Inflammatory macrophage treated with lipopolysaccharide for 1 hour (primary cell): ENCODE data around the gene C1orf216.
"Not testable (repeated sequence)": the region's sequence is repeated elsewhere in the genome, so short reads cannot be mapped to it uniquely, and the experiment has no call there.

ENCODE experiments used
- DNase-seq, 2 donors: peaks; one replicate each; pipeline ENCODE4 v3.0.0-alpha.2; 2020 to 2022

The C1orf216 gene

DNA sequence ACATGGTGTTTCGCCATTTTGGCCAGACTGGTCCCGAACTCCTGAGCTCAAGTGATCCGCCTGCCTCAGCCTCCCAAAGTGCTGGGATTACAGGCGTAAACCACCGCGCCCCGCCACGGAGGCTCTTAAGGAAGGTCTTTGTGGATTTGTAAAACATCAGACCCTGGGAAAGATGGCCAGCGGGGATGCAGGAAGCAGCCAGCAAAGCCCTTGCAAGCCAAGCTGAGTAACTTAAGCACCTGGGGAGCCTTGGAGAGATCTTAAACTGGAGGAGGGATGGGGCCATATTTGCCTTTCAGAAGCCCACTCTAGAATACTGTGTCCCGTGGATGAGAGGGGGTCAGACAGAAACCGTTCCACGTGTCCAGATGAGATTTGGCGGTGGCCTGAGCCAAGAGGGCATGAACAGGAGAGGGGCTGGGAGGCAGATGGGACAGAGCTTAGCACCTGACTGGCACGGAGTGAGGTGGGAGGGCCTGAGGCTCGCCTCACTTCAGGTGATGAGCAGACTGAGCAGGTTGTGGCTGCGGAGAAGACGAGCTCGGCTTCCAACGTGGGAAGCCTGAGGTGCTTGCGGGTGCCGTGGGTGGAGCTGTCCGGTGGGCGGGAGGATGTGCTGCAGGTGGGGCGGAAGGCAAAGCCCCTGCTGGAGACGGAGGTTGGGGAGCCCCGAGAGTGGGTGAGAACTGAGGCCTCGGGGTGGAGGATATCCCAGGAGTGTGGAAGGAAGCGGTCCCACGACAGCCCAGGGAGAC is 11.7 kb downstream of the C1orf216 start:
- no peak for DNase-seq

DNA sequence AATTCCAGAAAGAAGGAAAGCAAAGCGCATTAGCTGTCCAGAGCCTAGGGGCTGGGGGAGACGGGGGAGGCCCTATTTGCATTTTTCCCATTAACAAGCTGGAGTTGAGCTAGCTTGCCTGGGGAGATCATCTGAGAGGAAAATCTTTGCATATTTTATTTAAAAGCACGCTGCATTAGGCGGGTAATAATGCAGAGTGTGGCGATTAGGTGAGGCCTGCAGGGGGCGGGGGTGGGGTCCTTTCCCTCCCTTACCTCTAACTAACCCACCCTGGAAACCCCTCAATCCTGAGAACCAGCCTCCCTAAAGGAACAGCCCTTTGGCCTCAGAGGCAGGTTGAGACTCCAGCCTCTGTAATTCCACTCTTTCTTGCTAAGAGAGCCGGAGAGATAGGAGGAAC is 16.2 kb downstream of the C1orf216 start:
- no peak for DNase-seq

- not testable (repeated sequence) for DNase-seq
Measured at GRCh38 chr1:35699152-35699551, 19.5 kb downstream of the C1orf216 start.

- no peak for DNase-seq
Measured at GRCh38 chr1:35692317-35692716, 26.4 kb downstream of the C1orf216 start.

GRCh38 chr1:35691571-35692220 is 27.0 kb downstream of the C1orf216 start:
- no peak for DNase-seq

GRCh38 chr1:35691080-35691479 is 27.6 kb downstream of the C1orf216 start:
- no peak for DNase-seq

DNA sequence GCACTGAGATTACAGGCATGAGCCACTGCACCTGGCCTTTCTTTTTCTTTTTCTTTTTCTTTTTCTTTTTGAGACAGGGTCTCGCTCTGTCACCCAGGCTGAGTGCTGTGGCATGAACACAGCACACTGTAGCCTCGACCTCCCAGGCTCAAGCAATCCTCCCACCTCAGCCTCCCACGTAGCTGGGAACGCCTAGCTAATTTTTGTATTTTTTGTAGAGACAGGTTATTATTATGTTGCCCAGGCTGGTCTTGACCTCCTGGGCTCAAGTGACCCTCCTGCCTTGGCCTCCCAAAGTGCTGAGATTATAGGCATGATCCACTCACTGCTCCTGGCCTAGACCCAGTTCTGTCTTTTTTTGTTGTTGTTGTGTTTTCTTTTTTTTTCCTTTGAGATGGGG is 28.6 kb downstream of the C1orf216 start:
- DNase-seq = not testable (repeated sequence)

DNA sequence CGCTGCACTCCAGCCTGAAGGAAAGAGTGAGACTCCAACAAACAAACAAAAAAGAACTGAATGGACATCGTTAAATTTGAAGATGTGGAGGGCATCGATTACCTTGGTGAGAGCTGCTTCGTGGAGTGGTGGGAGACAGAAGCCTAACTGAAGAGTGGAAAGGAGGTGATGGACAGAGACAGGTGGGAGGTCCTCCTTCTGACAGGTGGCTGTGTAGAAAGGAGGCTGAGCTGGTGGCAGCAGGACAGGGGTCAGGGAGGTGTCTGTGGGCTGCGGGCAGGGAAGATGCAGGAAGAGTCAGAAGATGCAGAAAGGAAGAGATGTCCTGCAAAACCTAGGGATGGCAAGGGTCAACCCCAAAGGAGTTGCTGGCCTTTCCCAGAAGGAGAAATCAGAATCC is 30.5 kb downstream of the C1orf216 start:
- no peak for DNase-seq

- DNase-seq = no peak
Measured at GRCh38 chr1:35683012-35683411, 35.7 kb downstream of the C1orf216 start.

DNA sequence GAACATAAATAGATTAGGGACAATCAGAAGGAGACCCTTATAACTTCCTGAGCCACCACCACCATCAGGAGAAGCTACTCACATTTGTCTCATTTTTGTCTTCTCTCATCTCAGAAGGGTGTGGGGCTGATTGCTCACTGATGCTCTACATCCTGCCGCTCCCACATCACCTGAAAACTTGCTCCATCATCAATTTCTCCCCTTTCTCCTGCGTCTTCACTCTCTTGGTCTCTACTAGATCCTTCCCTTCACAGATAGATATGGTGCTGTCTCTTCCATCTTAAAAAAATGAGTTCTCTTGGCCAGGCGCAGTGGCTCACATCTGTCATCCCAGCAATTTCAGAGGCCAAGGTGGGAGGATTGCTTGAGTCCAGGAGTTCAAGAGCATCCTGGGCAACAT is 38.4 kb downstream of the C1orf216 start:
- DNase-seq = no peak

DNA sequence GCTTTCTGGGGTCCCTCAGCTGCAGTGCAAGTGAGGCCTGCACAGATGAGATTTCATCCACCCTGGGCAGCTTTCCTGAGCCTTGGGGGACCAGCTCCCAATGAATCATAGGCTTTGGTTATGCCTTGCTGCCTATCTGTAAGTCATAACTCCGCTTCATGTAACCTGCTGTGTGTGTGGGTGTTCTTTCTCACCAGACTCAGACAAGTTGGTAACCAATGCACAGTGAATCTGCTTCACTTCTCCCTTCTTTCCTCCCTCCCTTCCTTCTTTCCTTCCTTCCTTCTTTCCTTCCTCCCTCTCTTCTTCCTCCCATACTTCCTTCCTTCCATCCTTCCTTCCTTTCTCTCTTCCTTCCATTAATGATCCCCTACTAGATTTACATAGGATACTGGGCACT is 42.9 kb downstream of the C1orf216 start:
- DNase-seq = no peak

DNA sequence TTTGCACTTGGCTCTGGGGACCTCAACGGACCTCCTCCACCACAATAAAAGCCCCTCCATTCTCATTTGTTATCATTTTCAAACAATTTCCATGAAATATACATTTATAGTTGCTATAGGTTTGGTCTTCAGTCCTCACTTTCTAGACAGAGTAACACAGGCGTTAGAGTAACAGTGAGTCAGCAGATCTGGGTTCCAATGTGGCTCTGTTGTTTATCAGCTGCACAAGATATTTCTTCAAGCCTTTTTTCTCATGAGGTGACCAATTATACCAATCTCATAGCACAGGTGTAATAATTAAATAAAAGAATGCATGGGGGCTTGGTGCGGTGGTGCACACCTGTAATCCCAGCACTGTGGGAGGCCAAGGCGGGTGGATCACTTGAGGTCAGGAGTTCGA is 44.6 kb downstream of the C1orf216 start:
- DNase-seq = no peak

GRCh38 chr1:35672116-35672515 is 46.6 kb downstream of the C1orf216 start:
- DNase-seq = no peak

- no peak for DNase-seq
Measured at GRCh38 chr1:35668506-35668905, 50.2 kb downstream of the C1orf216 start.

DNA sequence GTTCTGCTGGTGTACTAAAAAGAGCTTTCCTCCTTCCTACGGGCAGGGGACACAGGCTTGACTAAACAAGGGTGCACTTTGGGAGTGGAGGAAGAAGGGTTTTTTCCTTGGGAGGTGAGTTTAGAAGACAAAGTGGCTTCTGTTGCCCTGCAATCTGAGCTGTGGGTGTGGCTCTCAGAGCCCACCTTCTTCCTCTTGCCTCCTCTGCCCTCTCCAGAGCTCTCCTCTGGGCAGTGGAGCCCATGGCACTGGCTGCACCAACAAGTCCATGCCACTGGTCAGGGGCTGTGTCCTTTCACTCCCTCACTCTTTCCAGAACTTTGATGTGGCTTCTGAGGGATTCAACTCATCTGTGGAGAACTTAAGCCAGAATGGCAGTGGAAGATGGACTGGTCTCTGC is 51.8 kb downstream of the C1orf216 start:
- DNase-seq = no peak

DNA sequence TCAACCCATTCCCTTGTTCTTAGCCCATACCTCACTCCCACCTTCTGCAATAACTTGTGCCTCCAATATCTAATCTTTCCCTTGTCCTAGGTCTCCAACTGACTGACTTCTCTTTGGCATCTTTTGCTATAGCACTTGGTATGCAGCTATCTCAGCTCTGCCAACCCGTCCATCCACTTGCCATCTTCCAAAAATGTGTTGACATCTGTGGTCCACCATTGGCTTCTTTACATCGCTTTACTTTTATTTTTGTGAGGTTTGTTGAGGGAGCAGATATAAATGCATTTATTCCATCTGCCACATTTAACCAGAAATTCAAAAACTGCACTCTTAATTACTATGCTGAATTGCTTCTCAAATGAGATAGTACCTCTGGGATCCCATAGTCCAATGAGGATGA is 52.5 kb downstream of the C1orf216 start:
- DNase-seq = no peak
